GM23248 (cell line): ENCODE results near the gene AKAP13. TPM values are rescaled to one million over a fixed set of nuclear protein-coding genes. Genes with fewer than 3 reads are reported as not detected.

Source experiments
- DNase-seq: peaks from one replicate; pipeline ENCODE4 v3.0.0-alpha.2; 2015
- H2AFZ ChIP-seq: fragments of 200-600 bp; sonication (generic); 2 replicates; pipeline ENCODE4 v1.6.1; 2016; ENCODE audit warnings: antibody characterized with exemption
- H3F3A ChIP-seq: fragments of 200-600 bp; sonication (generic); 2 replicates; pipeline ENCODE4 v1.6.1; 2016; ENCODE audit warnings: mild to moderate bottlenecking, antibody characterized with exemption, mixed run types; ENCODE audit not compliant: insufficient read depth
- H3K27ac ChIP-seq: fragments of 200-600 bp; sonication (generic); 2 replicates; pipeline ENCODE4 v1.5.1; 2016; ENCODE audit warnings: mild to moderate bottlenecking
- H3K27me3 ChIP-seq: fragments of 200-600 bp; sonication (generic); replicated peaks from 2 replicates; pipeline ENCODE4 v1.6.1; 2016; ENCODE audit warnings: mild to moderate bottlenecking; ENCODE audit not compliant: insufficient read depth
- H3K36me3 ChIP-seq: fragments of 200-600 bp; sonication (generic); 2 replicates; pipeline ENCODE4 v1.6.1; 2016; ENCODE audit warnings: low read depth, mild to moderate bottlenecking
- H3K4me1 ChIP-seq: fragments of 200-600 bp; sonication (generic); 2 replicates; pipeline ENCODE4 v1.6.1; 2016; ENCODE audit warnings: mild to moderate bottlenecking; ENCODE audit not compliant: insufficient read depth
- H3K4me2 ChIP-seq: fragments of 200-600 bp; sonication (generic); one replicate; pipeline ENCODE4 v1.6.1; 2016; ENCODE audit warnings: mild to moderate bottlenecking; ENCODE audit not compliant: unreplicated experiment
- H3K4me3 ChIP-seq: fragments of 200-600 bp; sonication (generic); 2 replicates; pipeline ENCODE4 v1.5.1; 2016; ENCODE audit warnings: mild to moderate bottlenecking
- H3K79me2 ChIP-seq: fragments of 200-600 bp; sonication (generic); 2 replicates; pipeline ENCODE4 v1.6.1; 2016; ENCODE audit warnings: mild to moderate bottlenecking; ENCODE audit not compliant: insufficient read depth
- H3K9ac ChIP-seq: fragments of 200-600 bp; sonication (generic); 2 replicates; pipeline ENCODE4 v1.6.1; 2016; ENCODE audit warnings: mild to moderate bottlenecking
- H3K9me2 ChIP-seq: fragments of 200-600 bp; sonication (generic); 2 replicates; pipeline ENCODE4 v1.6.1; 2016; ENCODE audit warnings: mixed run types, mild to moderate bottlenecking, moderate library complexity; ENCODE audit not compliant: insufficient read depth
- H3K9me3 ChIP-seq: fragments of 200-600 bp; sonication (generic); one replicate; pipeline ENCODE4 v1.6.1; 2017; ENCODE audit warnings: low read depth
- H4K20me1 ChIP-seq: fragments of 200-600 bp; sonication (generic); 2 replicates; pipeline ENCODE4 v1.6.0; 2016; ENCODE audit not compliant: insufficient read depth
- EZH2 ChIP-seq: fragments of 200-600 bp; sonication (generic); IDR thresholded peaks from 2 replicates; pipeline ENCODE4 v1.6.1; 2018; ENCODE audit warnings: antibody characterized with exemption, mild to moderate bottlenecking; ENCODE audit not compliant: insufficient read depth, poor library complexity, severe bottlenecking
- EZH2phosphoT487 ChIP-seq: fragments of 200-600 bp; sonication (generic); IDR thresholded peaks from 2 replicates; pipeline ENCODE4 v1.6.1; 2018; ENCODE audit warnings: antibody characterized with exemption, moderate library complexity, mild to moderate bottlenecking, low read depth; ENCODE audit not compliant: insufficient read depth
- WGBS, 2 experiments: methylation state at CpG; one replicate each; pipeline ENCODE4 v1.1.6; 2015 to 2017; ENCODE audit warnings: low lambda C conversion rate in 2 of 2, low coverage in 1 of 2; ENCODE audit errors: missing lambda C conversion rate in 2 of 2; 5-methylcytosine and 5-hydroxymethylcytosine counted together
- in situ Hi-C: fragments of 300-500 bp; cut with MboI; formaldehyde crosslinking; loops from 2 replicates; pipeline ENCODE4 v1.15.0; 2020
- polyA plus RNA-seq: library from polyadenylated mRNA; unstranded; fragments of >200 nt; fragmentation: Nextera tagmentation; extraction: Ambion mirVana; gene quantifications from 2 replicates; pipeline ENCODE4 v1.2.1, GENCODE V29; 2016
- total RNA-seq: library from RNA; depleted of rRNA; stranded (reverse); fragments of >200 nt; shearing (Covaris generic); gene quantifications from 2 replicates; pipeline ENCODE4 v1.2.3, GENCODE V29; 2014

The AKAP13 gene
- total and polyA plus RNA-seq, 2 experiments from 2014 or later, result 26.5 to 27.7 TPM

DNA sequence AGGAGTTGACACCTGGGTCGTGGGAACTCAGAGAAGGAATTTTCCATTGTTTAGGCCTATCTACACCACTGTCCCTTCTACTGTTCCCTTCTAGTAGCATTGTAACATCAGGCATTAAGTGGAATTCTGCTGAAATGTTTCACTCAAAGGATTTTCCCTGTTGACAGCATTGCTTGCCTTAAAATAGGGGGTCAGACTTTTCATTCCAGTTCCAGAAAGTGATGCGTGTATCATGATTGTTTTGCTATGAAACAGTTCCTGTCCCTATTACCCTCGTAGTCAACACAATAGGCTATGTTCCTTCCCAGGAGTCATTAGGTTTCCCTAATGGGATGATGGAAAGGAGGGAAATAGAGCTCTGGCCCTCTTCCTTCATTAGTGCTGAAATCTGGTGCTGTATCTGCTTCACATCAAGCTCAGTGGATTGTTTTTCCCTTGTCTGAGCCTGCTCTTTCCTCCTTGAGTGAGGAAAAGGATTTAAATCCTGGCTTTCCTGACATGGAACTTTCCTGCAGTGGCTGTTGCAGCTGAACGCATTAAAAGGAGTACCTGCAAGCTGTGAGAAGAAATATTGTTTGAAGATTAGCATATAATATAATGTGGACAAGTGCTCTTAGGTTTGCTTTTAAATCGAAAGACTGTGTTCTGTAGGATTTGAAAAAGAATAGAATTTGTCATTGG lies 218.5 kb downstream of the AKAP13 start:
- 91 to 94% methylated on average over 5 of the region's 5 CpGs for WGBS, 2 experiments
- no peak overlapping the region for H3K4me3 ChIP-seq
- H3K4me1 ChIP-seq, result no peaks in the 10 kb centered on the region
- in situ Hi-C loops, result loop anchor here (5.0 kb wide), 1 partner anchor 52 kb away; no protein-coding TSS in a partner anchor
- H3F3A ChIP-seq, result no peaks in the 10 kb centered on the region
- H3K79me2 ChIP-seq, result peaks cover 37% of the 10 kb centered on the region
- TF ChIP-seq EZH2phosphoT487, result no peak
- TF ChIP-seq EZH2, result no peak
- no peak overlapping the region for H2AFZ ChIP-seq
- no peak overlapping the region for H3K4me2 ChIP-seq
- no peaks in the 10 kb centered on the region for H3K9me3 ChIP-seq
- H3K36me3 ChIP-seq, result no peaks in the 10 kb centered on the region
- DNase-seq, result no peak
- no peaks in the 10 kb centered on the region for H3K9me2 ChIP-seq
- no peak overlapping the region for H3K9ac ChIP-seq
- H3K27me3 ChIP-seq, result no peaks in the 10 kb centered on the region
- H3K27ac ChIP-seq, result no peak overlapping the region
- H4K20me1 ChIP-seq, result no peaks in the 10 kb centered on the region

- WGBS, 2 experiments, result 98% methylated on average over 2 of the region's 2 CpGs
- Histone ChIP-seq H3K9ac (no peak overlapping the region), H3K4me3 (no peak overlapping the region), H3K4me1 (no peaks in the 10 kb centered on the region), H3F3A (no peaks in the 10 kb centered on the region), H3K36me3 (no peaks in the 10 kb centered on the region), H3K27ac (no peak overlapping the region), H3K9me2 (no peaks in the 10 kb centered on the region), H3K79me2 (peaks cover 26% of the 10 kb centered on the region), H4K20me1 (no peaks in the 10 kb centered on the region), H3K27me3 (no peaks in the 10 kb centered on the region), H3K4me2 (no peak overlapping the region), H2AFZ (no peak overlapping the region), H3K9me3 (no peaks in the 10 kb centered on the region)
- no peak for DNase-seq
- no peak for TF ChIP-seq EZH2
- TF ChIP-seq EZH2phosphoT487, result no peak
- in situ Hi-C loops, result no loop called here
Observed at GRCh38 chr15:85600001-85600400, 219.6 kb downstream of the AKAP13 start.

GRCh38 chr15:85603160-85603559 lies 222.8 kb downstream of the AKAP13 start:
- in situ Hi-C loops, result no loop called here
- TF ChIP-seq EZH2phosphoT487, result no peak
- H3K9me2 ChIP-seq, result no peaks in the 10 kb centered on the region

GRCh38 chr15:85603703-85604102 lies 223.3 kb downstream of the AKAP13 start:
- Histone ChIP-seq H3K79me2 (peaks cover 10% of the 10 kb centered on the region), H3K27ac (no peak overlapping the region), H3F3A (peaks cover 24% of the 10 kb centered on the region), H3K27me3 (no peaks in the 10 kb centered on the region), H4K20me1 (no peaks in the 10 kb centered on the region), H2AFZ (no peak overlapping the region), H3K4me1 (peaks cover 20% of the 10 kb centered on the region), H3K4me2 (no peak overlapping the region), H3K9me2 (no peaks in the 10 kb centered on the region), H3K9ac (no peak overlapping the region), H3K36me3 (no peaks in the 10 kb centered on the region), H3K4me3 (no peak overlapping the region), H3K9me3 (no peaks in the 10 kb centered on the region)
- DNase-seq, result no peak
- no peak for TF ChIP-seq EZH2phosphoT487
- WGBS, 2 experiments, result 95 to 97% methylated on average over 2 of the region's 2 CpGs
- in situ Hi-C loops, result no loop called here

More at GRCh38 chr15:85603160-85603559, 222.8 kb downstream of the AKAP13 start:
- no peaks in the 10 kb centered on the region for H3K27me3 ChIP-seq
- DNase-seq, result no peak
- peaks cover 15% of the 10 kb centered on the region for H3K4me1 ChIP-seq
- no peak overlapping the region for H3K27ac ChIP-seq
- H3K4me3 ChIP-seq, result no peak overlapping the region
- H3K9ac ChIP-seq, result no peak overlapping the region
- 0 out of 2 replicates have a peak, but pooled peaks cover 10% of the 10 kb centered on the region for H3K79me2 ChIP-seq
- no peak overlapping the region for H2AFZ ChIP-seq
- H3K4me2 ChIP-seq, result no peak overlapping the region
- H3K9me3 ChIP-seq, result no peaks in the 10 kb centered on the region
- H4K20me1 ChIP-seq, result no peaks in the 10 kb centered on the region
- no peaks in the 10 kb centered on the region for H3K36me3 ChIP-seq
- peaks cover 19% of the 10 kb centered on the region for H3F3A ChIP-seq
- WGBS, 2 experiments, result 97 to 100% methylated on average over 1 of the region's 1 CpG

DNA sequence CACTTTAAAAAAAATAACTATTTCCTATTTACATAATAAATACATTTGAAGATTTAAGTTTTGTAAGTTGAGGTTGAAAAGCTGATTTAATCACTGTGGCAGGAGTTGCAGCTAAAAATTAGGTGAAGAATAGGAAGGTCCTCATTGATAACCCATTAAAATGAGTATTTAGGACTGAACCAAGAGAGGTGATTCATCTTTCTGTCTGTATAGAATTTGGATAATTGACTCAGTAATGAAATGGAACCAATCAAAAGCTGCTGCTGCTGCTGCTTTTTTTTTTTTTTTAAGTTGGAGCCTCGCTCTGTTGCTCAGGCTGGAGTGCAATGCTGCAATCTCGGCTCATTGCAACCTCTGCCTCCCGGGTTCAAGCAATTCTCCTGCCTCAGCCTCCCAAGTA lies 223.8 kb downstream of the AKAP13 start:
- TF ChIP-seq EZH2 (no peak), EZH2phosphoT487 (no peak)
- H3K4me3 ChIP-seq, result no peak overlapping the region
- no peaks in the 10 kb centered on the region for H3K27me3 ChIP-seq
- H3K9me3 ChIP-seq, result no peaks in the 10 kb centered on the region
- in situ Hi-C loops, result no loop called here
- H3K4me1 ChIP-seq, result peaks cover 21% of the 10 kb centered on the region
- no peaks in the 10 kb centered on the region for H3K36me3 ChIP-seq
- H3K79me2 ChIP-seq, result peaks cover 15% of the 10 kb centered on the region
- no peak overlapping the region for H2AFZ ChIP-seq
- H3K9ac ChIP-seq, result no peak overlapping the region
- H3K27ac ChIP-seq, result no peak overlapping the region
- H3K9me2 ChIP-seq, result no peaks in the 10 kb centered on the region
- WGBS, 2 experiments, result 98 to 100% methylated on average over 1 to 3 of the region's 3 CpGs
- H3K4me2 ChIP-seq, result no peak overlapping the region
- H4K20me1 ChIP-seq, result no peaks in the 10 kb centered on the region
- peaks cover 29% of the 10 kb centered on the region for H3F3A ChIP-seq
- no peak for DNase-seq
